Measurements from ENCODE around the gene PTPRG. TPM values are rescaled to one million over a fixed set of nuclear protein-coding genes. Genes with fewer than 3 reads are reported as not detected.
"Not testable (repeated sequence)": the region's sequence is repeated elsewhere in the genome, so short reads cannot be mapped to it uniquely, and the experiment has no call there.

Gene PTPRG
- total RNA-seq, 1 donor, result 41.0 TPM

GRCh38 chr3:61748288-61748687, 186.9 kb downstream of the PTPRG start:
- H3K4me3 ChIP-seq (ENCODE audit: low read depth, low read length), result no peak overlapping the region
- no peak for DNase-seq (ENCODE audit: low read depth)
- TF ChIP-seq CTCF (IDR thresholded peaks at IDR 0.05; ENCODE audit: insufficient read depth, low read depth, low read length), result no peak

DNA sequence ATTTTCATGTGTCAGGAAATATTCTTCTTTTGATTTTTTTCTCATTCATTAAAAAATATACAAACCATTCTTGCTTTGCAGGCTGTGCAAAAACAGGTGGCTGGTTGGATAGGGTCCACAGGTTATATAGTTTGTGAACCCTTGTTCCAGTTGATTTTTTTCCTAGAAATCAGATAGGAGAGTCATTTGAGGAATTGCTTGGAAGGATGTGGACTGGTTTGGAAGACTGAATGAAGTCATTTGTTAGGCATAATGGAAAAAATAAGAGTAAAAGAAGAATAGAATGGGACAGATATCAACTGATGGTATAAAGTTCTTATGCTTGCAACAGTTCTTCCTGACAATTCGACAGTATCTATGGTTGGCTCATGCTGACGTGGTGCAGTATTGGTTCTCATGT, 189.4 kb downstream of the PTPRG start:
- no peak for DNase-seq (ENCODE audit: low read depth)
- no peak for TF ChIP-seq CTCF (IDR thresholded peaks at IDR 0.05; ENCODE audit: insufficient read depth, low read depth, low read length)
- no peak overlapping the region for H3K4me3 ChIP-seq (ENCODE audit: low read depth, low read length)

DNA sequence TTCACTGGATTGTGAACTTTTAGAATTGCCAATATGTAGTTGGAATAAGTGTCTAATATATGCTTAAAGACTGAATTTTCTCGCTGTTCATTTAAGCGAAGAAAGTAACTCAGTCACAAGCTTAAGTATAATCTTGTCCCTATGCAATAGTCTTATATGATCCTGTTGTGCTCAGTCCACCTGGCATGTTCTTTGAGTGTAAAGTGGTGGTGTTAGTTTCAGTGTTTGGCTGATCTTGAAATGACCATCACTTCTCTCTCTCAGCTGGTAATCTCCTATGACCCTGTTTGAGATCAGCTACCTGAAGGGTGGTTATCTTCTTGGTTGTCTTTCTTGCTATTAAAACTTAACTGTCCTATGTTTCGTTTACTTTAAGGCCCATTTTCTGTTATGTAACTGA, 197.5 kb downstream of the PTPRG start:
- DNase-seq (ENCODE audit: low read depth), result no peak
- H3K4me3 ChIP-seq (ENCODE audit: low read depth, low read length), result no peak overlapping the region
- TF ChIP-seq CTCF (IDR thresholded peaks at IDR 0.05; ENCODE audit: insufficient read depth, low read depth, low read length), result no peak

- DNase-seq (ENCODE audit: low read depth); H3K4me3 ChIP-seq (ENCODE audit: low read depth, low read length): not testable (repeated sequence)
Measured at GRCh38 chr3:61760783-61761182, 199.4 kb downstream of the PTPRG start.

GRCh38 chr3:61761694-61762430, 200.5 kb downstream of the PTPRG start:
- no peak for TF ChIP-seq CTCF (IDR thresholded peaks at IDR 0.05; ENCODE audit: insufficient read depth, low read depth, low read length)
- H3K4me3 ChIP-seq (ENCODE audit: low read depth, low read length), result no peak overlapping the region
- no peak for DNase-seq (ENCODE audit: low read depth)

DNA sequence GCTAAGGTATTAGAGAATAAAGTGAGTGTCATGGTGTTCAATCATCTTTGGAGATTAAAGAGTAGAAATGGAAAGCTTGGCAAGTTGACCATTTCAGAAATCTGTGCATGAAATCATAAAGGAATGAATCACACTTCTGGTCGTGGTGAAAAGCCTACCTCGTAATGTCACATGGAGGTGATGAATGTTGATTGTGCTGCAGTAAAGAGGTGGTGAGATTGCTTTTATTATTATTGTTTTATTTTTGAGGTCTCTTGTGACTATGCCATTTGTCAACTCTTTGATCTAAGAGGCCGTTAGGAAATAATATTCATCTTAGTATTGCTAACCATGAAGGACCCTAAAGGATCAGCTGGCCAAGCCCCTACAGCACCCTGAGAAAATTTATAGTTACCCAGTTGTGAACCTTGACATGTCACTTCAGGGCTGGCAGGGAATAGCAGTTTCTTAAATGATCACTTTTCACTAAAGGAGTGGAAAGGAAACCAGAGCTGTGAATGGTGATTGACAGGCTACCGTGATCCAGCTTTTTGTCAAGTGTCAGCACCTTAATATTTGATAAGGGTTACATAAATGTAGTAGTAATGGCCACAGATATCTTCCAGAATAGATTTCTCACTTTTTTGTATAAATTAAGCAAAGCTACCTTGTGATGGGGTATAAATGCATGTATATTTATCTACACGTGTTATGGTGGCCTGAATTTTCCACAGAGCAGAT, 203.9 kb downstream of the PTPRG start:
- TF ChIP-seq CTCF (IDR thresholded peaks at IDR 0.05; ENCODE audit: insufficient read depth, low read depth, low read length), result no peak
- DNase-seq (ENCODE audit: low read depth), result no peak
- no peak overlapping the region for H3K4me3 ChIP-seq (ENCODE audit: low read depth, low read length)

DNA sequence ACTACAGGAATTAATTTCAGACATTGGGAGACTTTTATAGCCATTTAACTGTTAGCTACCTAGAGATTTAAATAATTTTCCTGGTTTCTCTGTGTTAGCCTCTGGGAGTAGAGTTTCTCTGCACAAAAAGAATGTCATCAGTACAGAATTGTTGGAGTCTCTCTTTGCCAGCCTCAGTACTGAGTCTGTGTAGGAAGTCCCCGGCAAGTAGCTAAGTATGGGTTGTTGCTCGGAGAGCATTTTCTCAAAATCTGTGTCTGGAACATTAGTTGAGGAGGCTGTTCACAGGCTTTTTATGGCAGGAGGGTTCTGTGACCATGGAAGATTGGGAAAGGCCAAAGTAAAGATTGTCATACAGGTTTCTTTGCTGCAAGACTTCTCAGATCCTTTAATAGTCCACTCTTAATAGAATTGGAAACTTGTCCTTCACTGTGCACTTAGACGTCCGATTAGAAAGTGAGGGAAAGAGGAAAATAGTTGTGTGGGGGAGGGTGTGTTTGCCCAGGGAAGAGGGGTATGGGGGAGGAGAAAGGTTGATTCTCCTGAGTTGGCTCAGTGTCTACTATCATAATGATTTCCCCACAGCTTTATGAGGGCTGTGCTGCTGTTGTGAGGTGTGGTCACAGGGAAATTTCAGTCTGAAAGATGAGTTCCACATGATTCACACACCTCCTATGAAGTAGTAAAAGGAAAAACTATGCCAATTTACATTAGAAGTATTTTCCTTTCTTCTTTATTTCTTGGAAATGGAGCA, 207.1 kb downstream of the PTPRG start:
- no peak overlapping the region for H3K4me3 ChIP-seq (ENCODE audit: low read depth, low read length)
- no peak for DNase-seq (ENCODE audit: low read depth)
- TF ChIP-seq CTCF (IDR thresholded peaks at IDR 0.05; ENCODE audit: insufficient read depth, low read depth, low read length), result no peak
